HL-60/S4 treated with retinoic acid at 250 ng/mL for 4 days and 3 days (cell line): Measurements from ENCODE around the gene R3HDM2.

Experiments
- in situ Hi-C: fragments of 300-500 bp; cut with MboI; formaldehyde crosslinking; loops from 2 replicates; pipeline ENCODE4 v1.7.0; 2022; ENCODE audit warnings: low sequenced_read_pairs

R3HDM2 gene

GRCh38 chr12:57233357-57234232 is 197.2 kb downstream of the R3HDM2 start:
- in situ Hi-C loops = no loop called here

GRCh38 chr12:57232156-57232756 is 198.6 kb downstream of the R3HDM2 start:
- in situ Hi-C loops = no loop called here

- in situ Hi-C loops = no loop called here
These were observed 199.4 kb downstream of the R3HDM2 start for GRCh38 chr12:57231276-57232021.

- in situ Hi-C loops = no loop called here
These were observed 200.3 kb downstream of the R3HDM2 start for GRCh38 chr12:57230381-57231155.

GRCh38 chr12:57229634-57230380 is 201.0 kb downstream of the R3HDM2 start, which contains the start of gene SHMT2:
Gene SHMT2 (plus strand): TSS chr12:57229711. CDS start chr12:57229779, 68 bp downstream.
- in situ Hi-C loops = no loop called here

GRCh38 chr12:57229046-57229633 is 201.7 kb downstream of the R3HDM2 start:
- in situ Hi-C loops = no loop called here

- in situ Hi-C loops = no loop called here
These were observed 203.3 kb downstream of the R3HDM2 start for GRCh38 chr12:57227315-57228115.

GRCh38 chr12:57226588-57227314 is 204.1 kb downstream of the R3HDM2 start:
- in situ Hi-C loops = no loop called here

- in situ Hi-C loops = no loop called here
These were observed 205.1 kb downstream of the R3HDM2 start for GRCh38 chr12:57225680-57226210.

- in situ Hi-C loops = no loop called here
These were observed 205.7 kb downstream of the R3HDM2 start for GRCh38 chr12:57224973-57225679.

- in situ Hi-C loops = no loop called here
These were observed 206.4 kb downstream of the R3HDM2 start for GRCh38 chr12:57224278-57224972.

- in situ Hi-C loops = no loop called here
These were observed 207.4 kb downstream of the R3HDM2 start for GRCh38 chr12:57223191-57224165.

GRCh38 chr12:57222286-57223190 is 208.3 kb downstream of the R3HDM2 start:
- in situ Hi-C loops = no loop called here

GRCh38 chr12:57221169-57221917 is 209.5 kb downstream of the R3HDM2 start:
- in situ Hi-C loops = no loop called here
